Measurements from ENCODE around the gene WNK3. TPM values are rescaled to one million over a fixed set of nuclear protein-coding genes. Genes with fewer than 3 reads are reported as not detected.

The WNK3 gene
- total RNA-seq, 8 experiments from 2014 or later: 0.20 to 23.2 (median 17.7) TPM

- Histone ChIP-seq H3K4me1 (replicated peaks in 1 of 2) (no peaks in the 10 kb centered on the region), H3K4me3 (no peak overlapping the region), H3K27ac (no peak overlapping the region)
- WGBS, 10 experiments: 14 to 100% (median 80%) methylated on average over 1 to 2 of the region's 4 CpGs; no CpG with 5 or more reads in 5 of the 10 experiments
- in situ Hi-C loops (cut with MboI; ENCODE audit: low pct_unique_long_range_greater_than_20kb in 2 of 9, low sequenced_read_pairs in 9 of 9, unreplicated experiment in 9 of 9): no loop called here
- no peak for ATAC-seq (replicated peaks in 6 of 8)
Measured at GRCh38 chrX:54301516-54301915, 56.3 kb downstream of the WNK3 start.

DNA sequence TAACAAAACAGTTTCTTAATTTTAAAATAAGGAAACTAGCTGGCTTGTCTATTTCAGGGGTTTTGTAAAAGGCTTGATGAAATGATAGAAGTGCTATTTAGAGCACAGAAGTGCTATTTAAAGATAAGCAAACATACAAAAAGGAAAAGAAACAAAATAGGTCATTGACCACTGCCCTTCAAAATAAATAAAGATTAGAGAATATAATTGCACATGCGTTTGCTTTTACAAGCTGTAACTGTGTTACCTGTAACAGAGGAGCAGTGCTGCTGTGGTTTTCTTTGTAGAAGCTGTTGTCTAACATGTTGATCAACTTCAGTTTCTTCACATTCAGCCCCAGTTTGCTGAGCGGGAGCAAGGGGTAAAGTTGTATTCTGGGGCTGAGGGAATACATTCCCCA is 63.5 kb downstream of the WNK3 start:
- ATAC-seq (replicated peaks in 6 of 8): no peak
- Histone ChIP-seq H3K4me3 (no peak overlapping the region), H3K27ac (no peak overlapping the region), H3K4me1 (replicated peaks in 1 of 2) (no peaks in the 10 kb centered on the region)
- in situ Hi-C loops (cut with MboI; ENCODE audit: low pct_unique_long_range_greater_than_20kb in 2 of 9, low sequenced_read_pairs in 9 of 9, unreplicated experiment in 9 of 9): loop anchor here in 1 of 9 experiments (25.0 kb wide), 1 partner anchor 107 kb away; the partner anchor contains the start of gene FAM120C
- 73 to 100% (median 94%) methylated on average over 1 to 2 of the region's 2 CpGs; no CpG with 5 or more reads in 5 of the 10 experiments for WGBS, 10 experiments

- in situ Hi-C loops (cut with MboI; ENCODE audit: low pct_unique_long_range_greater_than_20kb in 2 of 9, low sequenced_read_pairs in 9 of 9, unreplicated experiment in 9 of 9): loop anchor here in 1 of 9 experiments (25.0 kb wide), 1 partner anchor 105 kb away; the partner anchor contains the start of gene FAM120C
- H3K4me3 ChIP-seq: no peak overlapping the region
- WGBS, 10 experiments: 33 to 100% (median 90%) methylated on average over 1 to 2 of the region's 2 CpGs; no CpG with 5 or more reads in 5 of the 10 experiments
Measured at GRCh38 chrX:54292755-54293154, 65.1 kb downstream of the WNK3 start.

GRCh38 chrX:54291758-54292157 is 66.1 kb downstream of the WNK3 start:
- no peak overlapping the region for H3K27ac ChIP-seq
- ATAC-seq (replicated peaks in 6 of 8): no peak
- 14 to 100% (median 78%) methylated on average over 1 to 2 of the region's 2 CpGs; no CpG with 5 or more reads in 5 of the 10 experiments for WGBS, 10 experiments
- in situ Hi-C loops (cut with MboI; ENCODE audit: low pct_unique_long_range_greater_than_20kb in 2 of 9, low sequenced_read_pairs in 9 of 9, unreplicated experiment in 9 of 9): loop anchor here in 1 of 9 experiments (25.0 kb wide), 1 partner anchor 104 kb away; the partner anchor contains the start of gene FAM120C
- no peaks in the 10 kb centered on the region for H3K4me1 ChIP-seq (replicated peaks in 1 of 2)
- no peak overlapping the region for H3K4me3 ChIP-seq

More at GRCh38 chrX:54292755-54293154, 65.1 kb downstream of the WNK3 start:
- H3K4me1 ChIP-seq (replicated peaks in 1 of 2): no peaks in the 10 kb centered on the region
- H3K27ac ChIP-seq: no peak overlapping the region
- no peak for ATAC-seq (replicated peaks in 6 of 8)

DNA sequence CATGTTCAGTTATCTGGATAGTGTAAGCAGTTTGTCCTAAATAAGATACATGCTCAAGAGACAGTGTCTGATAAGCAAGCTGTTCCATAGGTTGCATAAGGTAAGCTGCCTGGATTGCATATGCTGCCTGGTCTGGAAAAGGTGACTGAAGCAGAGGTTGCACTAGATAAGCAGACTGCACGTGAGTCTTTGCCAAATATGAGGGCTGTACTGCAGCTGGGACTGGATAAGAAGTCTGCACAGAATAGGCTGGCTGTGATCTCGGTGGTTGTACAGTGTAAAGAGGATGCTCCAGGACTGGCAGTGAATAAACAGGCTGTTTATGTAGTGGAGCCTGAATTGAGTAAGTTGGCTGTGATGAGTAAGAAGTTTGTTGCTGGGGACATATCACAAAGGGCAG is 68.9 kb downstream of the WNK3 start:
- H3K27ac ChIP-seq: no peak overlapping the region
- no peaks in the 10 kb centered on the region for H3K4me1 ChIP-seq (replicated peaks in 1 of 2)
- H3K4me3 ChIP-seq: no peak overlapping the region
- 57% methylated on average over 2 of the region's 2 CpGs; no CpG with 5 or more reads in 9 of the 10 experiments for WGBS, 10 experiments
- in situ Hi-C loops (cut with MboI; ENCODE audit: low pct_unique_long_range_greater_than_20kb in 2 of 9, low sequenced_read_pairs in 9 of 9, unreplicated experiment in 9 of 9): loop anchor here in 1 of 9 experiments (25.0 kb wide), 1 partner anchor 102 kb away; the partner anchor contains the start of gene FAM120C
- ATAC-seq (replicated peaks in 6 of 8): no peak

- no peak for ATAC-seq (replicated peaks in 6 of 8)
- in situ Hi-C loops (cut with MboI; ENCODE audit: low pct_unique_long_range_greater_than_20kb in 2 of 9, low sequenced_read_pairs in 9 of 9, unreplicated experiment in 9 of 9): loop anchor here in 1 of 9 experiments (25.0 kb wide), 1 partner anchor 101 kb away; the partner anchor contains the start of gene FAM120C
- Histone ChIP-seq H3K4me1 (replicated peaks in 1 of 2) (no peaks in the 10 kb centered on the region), H3K27ac (no peak overlapping the region), H3K4me3 (no peak overlapping the region)
Measured at GRCh38 chrX:54288277-54288676, 69.6 kb downstream of the WNK3 start.

- WGBS, 10 experiments: 0 to 33% methylated on average over 1 of the region's 1 CpG; no CpG with 5 or more reads in 8 of the 10 experiments
- in situ Hi-C loops (cut with MboI; ENCODE audit: low pct_unique_long_range_greater_than_20kb in 2 of 9, low sequenced_read_pairs in 9 of 9, unreplicated experiment in 9 of 9): loop anchor here in 1 of 9 experiments (25.0 kb wide), 1 partner anchor 94 kb away; the partner anchor contains the start of gene FAM120C
- Histone ChIP-seq H3K4me3 (no peak overlapping the region), H3K27ac (no peak overlapping the region), H3K4me1 (replicated peaks in 1 of 2) (no peaks in the 10 kb centered on the region)
- no peak for ATAC-seq (replicated peaks in 6 of 8)
Measured at GRCh38 chrX:54281676-54282075, 76.2 kb downstream of the WNK3 start.

DNA sequence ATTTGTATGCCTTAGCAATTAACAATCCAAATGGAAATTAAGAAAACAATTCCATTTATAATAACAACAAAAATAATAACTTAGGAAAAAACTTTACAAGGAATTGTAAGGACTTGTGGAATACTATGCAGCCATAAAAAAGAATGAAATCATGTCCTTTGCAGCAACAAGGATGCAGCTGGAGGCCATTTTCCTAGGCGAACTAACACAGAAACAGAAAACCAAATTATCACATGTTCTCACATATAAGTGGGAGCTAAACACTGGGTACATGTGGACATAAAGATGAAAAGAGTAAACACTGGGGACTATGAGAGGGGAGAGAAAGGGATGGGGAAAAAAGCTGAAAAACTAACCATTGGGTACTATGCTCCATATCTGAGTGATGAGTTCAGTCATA is 77.4 kb downstream of the WNK3 start:
- Histone ChIP-seq H3K4me1 (replicated peaks in 1 of 2) (no peaks in the 10 kb centered on the region), H3K27ac (no peak overlapping the region), H3K4me3 (no peak overlapping the region)
- ATAC-seq (replicated peaks in 6 of 8): no peak
- 0 to 50% (median 29%) methylated on average over 1 of the region's 1 CpG; no CpG with 5 or more reads in 6 of the 10 experiments for WGBS, 10 experiments
- in situ Hi-C loops (cut with MboI; ENCODE audit: low pct_unique_long_range_greater_than_20kb in 2 of 9, low sequenced_read_pairs in 9 of 9, unreplicated experiment in 9 of 9): loop anchor here in 1 of 9 experiments (25.0 kb wide), 1 partner anchor 93 kb away; the partner anchor contains the start of gene FAM120C

DNA sequence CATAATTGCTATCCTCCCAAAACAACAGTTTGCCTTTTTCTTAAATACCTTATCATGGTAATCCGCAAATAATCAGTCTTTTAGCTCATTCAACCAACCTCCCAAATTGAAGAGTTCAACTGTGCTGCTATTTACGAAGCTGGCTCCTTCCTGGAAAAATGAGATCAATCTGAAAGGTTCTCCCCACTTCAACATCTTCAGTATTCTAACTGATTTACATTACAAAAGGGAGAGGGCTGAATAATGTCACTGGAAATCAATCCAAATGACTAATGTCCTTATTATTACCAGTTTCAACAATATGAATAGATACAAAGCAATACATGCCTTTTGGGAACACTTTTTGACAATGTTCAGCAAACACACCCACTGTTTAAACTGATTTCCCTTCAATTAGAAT is 86.2 kb downstream of the WNK3 start:
- Histone ChIP-seq H3K4me1 (replicated peaks in 1 of 2) (peaks cover 0 to 9% of the 10 kb centered on the region in 2 donors), H3K4me3 (no peak overlapping the region), H3K27ac (no peak overlapping the region)
- WGBS, 10 experiments: 20 to 60% (median 25%) methylated on average over 1 to 2 of the region's 2 CpGs; no CpG with 5 or more reads in 7 of the 10 experiments
- in situ Hi-C loops (cut with MboI; ENCODE audit: low pct_unique_long_range_greater_than_20kb in 2 of 9, low sequenced_read_pairs in 9 of 9, unreplicated experiment in 9 of 9): no loop called here
- peak in 5 of 8 experiments; percentile 20 to 51 (median 29) for ATAC-seq (replicated peaks in 6 of 8)

- Histone ChIP-seq H3K27ac (no peak overlapping the region), H3K4me3 (no peak overlapping the region), H3K4me1 (replicated peaks in 1 of 2) (no peaks in the 10 kb centered on the region)
- in situ Hi-C loops (cut with MboI; ENCODE audit: low pct_unique_long_range_greater_than_20kb in 2 of 9, low sequenced_read_pairs in 9 of 9, unreplicated experiment in 9 of 9): no loop called here
- ATAC-seq (replicated peaks in 6 of 8): peak in 3 of 8 experiments; percentile 34 to 49 (median 41)
- WGBS, 10 experiments: 0 to 88% (median 75%) methylated on average over 1 of the region's 1 CpG; no CpG with 5 or more reads in 5 of the 10 experiments
Measured at GRCh38 chrX:54248309-54248708, 109.5 kb downstream of the WNK3 start.

DNA sequence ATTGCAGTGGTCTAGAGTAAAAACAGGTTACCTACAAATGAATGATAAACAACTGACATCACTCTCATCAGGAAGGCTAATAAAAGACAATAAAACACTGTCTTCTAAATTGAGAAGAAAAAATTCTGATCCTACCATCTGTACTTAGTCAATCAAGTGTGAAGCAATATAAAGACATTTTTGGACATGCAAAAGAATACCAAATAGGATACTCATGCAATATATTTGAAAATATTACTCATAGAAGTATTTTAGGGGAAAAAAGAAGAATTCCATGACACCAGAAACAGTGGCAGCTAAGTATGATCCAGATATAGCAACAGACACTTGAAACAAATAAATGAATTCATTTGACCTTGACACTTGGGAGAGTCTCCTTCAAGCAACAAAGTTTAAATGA is 111.0 kb downstream of the WNK3 start:
- no peak overlapping the region for H3K27ac ChIP-seq
- in situ Hi-C loops (cut with MboI; ENCODE audit: low pct_unique_long_range_greater_than_20kb in 2 of 9, low sequenced_read_pairs in 9 of 9, unreplicated experiment in 9 of 9): no loop called here
- no peak overlapping the region for H3K4me3 ChIP-seq
- no peaks in the 10 kb centered on the region for H3K4me1 ChIP-seq (replicated peaks in 1 of 2)
- ATAC-seq (replicated peaks in 6 of 8): no peak

DNA sequence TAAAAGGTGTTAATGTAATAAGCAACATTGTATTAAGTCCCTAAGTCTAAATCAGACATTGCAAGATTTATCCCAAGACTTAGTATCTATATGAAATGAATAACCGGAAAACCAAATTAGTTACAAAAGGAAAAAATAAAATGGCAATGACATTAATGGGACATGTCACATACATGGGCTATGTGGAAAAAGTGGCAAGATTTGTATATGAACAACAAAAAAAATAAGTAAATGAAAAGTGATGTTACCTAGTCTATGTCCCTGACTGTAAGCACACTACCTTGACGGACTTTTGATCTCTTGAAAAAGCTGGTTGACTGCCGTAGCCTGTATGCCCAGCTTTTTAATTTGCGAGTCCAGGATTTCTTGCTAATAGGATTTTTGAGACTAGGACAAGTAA is 119.3 kb downstream of the WNK3 start:
- Histone ChIP-seq H3K4me3 (no peak overlapping the region), H3K27ac (no peak overlapping the region), H3K4me1 (replicated peaks in 1 of 2) (no peaks in the 10 kb centered on the region)
- WGBS, 10 experiments: 43 to 100% (median 90%) methylated on average over 1 to 4 of the region's 4 CpGs; no CpG with 5 or more reads in 1 of the 10 experiments
- no peak for ATAC-seq (replicated peaks in 6 of 8)
- in situ Hi-C loops (cut with MboI; ENCODE audit: low pct_unique_long_range_greater_than_20kb in 2 of 9, low sequenced_read_pairs in 9 of 9, unreplicated experiment in 9 of 9): no loop called here

GRCh38 chrX:54237014-54237413 is 120.8 kb downstream of the WNK3 start:
- Histone ChIP-seq H3K4me1 (replicated peaks in 1 of 2) (no peaks in the 10 kb centered on the region), H3K27ac (no peak overlapping the region), H3K4me3 (no peak overlapping the region)
- in situ Hi-C loops (cut with MboI; ENCODE audit: low pct_unique_long_range_greater_than_20kb in 2 of 9, low sequenced_read_pairs in 9 of 9, unreplicated experiment in 9 of 9): no loop called here
- ATAC-seq (replicated peaks in 6 of 8): no peak
- 10 to 100% (median 46%) methylated on average over 1 to 4 of the region's 4 CpGs; no CpG with 5 or more reads in 6 of the 10 experiments for WGBS, 10 experiments
